Inferior parietal cortex (tissue), 1 donor: ENCODE data around the gene PCDHGC3.
A peak's percentile ranks its signal among the peaks of the same experiment; 100 is the strongest.

Experiments used
- DNase-seq: peaks from one replicate; pipeline ENCODE4 v3.0.0-alpha.2; 2016; ENCODE audit errors: extremely low spot score

PCDHGC3 gene

GRCh38 chr5:141485321-141486055 lies 9.7 kb downstream of the PCDHGC3 start:
- DNase-seq = no peak

- DNase-seq = no peak
Measured at GRCh38 chr5:141486091-141486490, 10.3 kb downstream of the PCDHGC3 start.

GRCh38 chr5:141487131-141487530 lies 11.4 kb downstream of the PCDHGC3 start:
- no peak for DNase-seq

GRCh38 chr5:141488591-141489561 lies 13.1 kb downstream of the PCDHGC3 start, which contains the start of gene PCDHGC5:
TSS of gene PCDHGC5 (plus strand) at chr5:141489081. CDS start at chr5:141489241, 160 bp downstream.
- DNase-seq = peak; percentile 65

- DNase-seq = no peak
Measured at GRCh38 chr5:141489841-141490240, 14.1 kb downstream of the PCDHGC3 start.

DNA sequence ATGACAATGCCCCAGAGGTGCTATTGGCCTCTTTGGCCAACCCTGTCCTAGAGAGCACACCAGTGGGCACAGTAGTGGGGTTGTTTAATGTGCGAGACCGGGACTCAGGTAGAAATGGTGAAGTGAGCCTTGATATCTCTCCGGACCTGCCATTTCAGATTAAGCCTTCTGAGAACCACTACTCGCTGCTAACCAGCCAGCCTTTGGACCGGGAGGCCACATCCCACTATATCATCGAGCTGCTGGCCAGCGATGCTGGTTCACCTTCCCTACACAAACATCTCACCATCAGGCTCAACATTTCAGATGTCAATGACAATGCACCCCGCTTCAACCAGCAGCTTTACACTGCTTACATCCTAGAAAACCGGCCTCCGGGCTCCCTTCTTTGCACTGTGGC lies 14.5 kb downstream of the PCDHGC3 start:
- DNase-seq = no peak

DNA sequence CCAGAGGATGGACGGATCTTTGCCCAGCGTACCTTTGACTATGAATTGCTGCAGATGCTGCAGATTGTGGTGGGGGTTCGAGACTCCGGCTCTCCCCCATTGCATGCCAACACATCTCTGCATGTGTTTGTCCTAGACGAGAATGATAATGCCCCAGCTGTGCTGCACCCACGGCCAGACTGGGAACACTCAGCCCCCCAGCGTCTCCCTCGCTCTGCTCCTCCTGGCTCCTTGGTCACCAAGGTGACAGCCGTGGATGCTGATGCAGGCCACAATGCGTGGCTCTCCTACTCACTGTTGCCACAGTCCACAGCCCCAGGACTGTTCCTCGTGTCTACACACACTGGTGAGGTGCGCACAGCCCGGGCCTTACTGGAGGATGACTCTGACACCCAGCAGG lies 15.0 kb downstream of the PCDHGC3 start:
- no peak for DNase-seq

DNA sequence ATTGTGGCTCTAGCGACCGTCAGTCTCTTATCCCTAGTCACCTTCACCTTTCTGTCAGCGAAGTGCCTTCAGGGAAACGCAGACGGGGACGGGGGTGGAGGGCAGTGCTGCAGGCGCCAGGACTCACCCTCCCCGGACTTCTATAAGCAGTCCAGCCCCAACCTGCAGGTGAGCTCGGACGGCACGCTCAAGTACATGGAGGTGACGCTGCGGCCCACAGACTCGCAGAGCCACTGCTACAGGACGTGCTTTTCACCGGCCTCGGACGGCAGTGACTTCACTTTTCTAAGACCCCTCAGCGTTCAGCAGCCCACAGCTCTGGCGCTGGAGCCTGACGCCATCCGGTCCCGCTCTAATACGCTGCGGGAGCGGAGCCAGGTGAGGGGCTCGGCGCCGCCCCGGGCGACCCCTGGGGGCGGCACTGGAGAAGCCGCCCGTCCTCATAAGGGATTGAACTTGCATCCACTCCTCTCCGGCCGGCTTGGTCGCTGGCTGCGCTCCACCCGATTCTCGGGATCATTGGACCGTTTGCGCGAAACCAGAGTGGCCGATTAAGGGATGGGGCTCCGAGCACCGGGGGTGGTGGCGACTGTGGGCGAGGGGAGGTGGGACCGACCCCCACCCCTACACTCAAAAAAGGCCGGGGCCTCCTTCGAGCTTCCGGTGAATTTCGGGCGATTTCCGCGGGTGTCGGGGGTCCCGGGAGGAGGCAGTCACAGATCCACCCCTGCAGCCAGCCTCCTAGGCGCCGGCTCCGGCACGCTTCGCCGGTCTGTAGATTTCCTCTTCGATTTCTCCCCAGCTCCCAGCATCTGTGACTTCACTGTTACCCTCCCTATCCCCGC lies 15.8 kb downstream of the PCDHGC3 start:
- DNase-seq = no peak

DNA sequence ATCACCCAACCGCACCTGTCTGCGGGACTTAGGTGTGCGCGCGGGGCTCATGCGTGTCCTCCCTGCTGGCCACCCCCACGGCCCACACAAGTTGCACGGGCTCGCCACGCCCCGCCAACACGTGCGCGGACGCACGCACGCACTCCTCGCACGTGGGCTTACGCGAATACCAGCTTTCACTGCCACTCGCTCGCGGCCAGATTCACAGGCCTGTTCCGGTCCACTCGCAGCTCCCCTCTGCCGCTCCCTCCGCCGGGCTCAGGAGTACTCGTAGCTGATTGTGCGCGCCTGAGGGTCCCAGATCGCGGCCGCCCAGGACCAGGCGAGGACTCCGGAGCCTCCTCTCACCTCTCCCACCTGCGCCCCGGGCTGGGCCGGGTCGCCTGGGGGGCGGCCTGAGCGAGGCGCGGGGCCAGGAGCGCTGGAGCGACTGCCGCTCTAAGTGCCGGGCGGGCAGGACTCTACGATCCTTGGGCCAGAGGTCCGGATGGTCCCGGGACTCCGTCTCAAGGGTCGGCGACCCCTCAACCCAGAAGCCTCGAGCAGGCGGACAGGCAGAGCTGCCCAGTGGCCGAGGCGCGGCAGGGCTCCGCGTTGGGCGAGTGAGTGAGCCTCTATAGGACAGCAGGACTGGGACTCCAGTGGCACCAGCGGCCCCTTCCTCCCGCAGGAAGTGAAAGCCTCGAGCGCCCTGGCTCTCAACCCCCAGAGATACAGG lies 16.6 kb downstream of the PCDHGC3 start:
- DNase-seq = no peak

- DNase-seq = no peak
Measured at GRCh38 chr5:141493500-141494422, 18.0 kb downstream of the PCDHGC3 start.

DNA sequence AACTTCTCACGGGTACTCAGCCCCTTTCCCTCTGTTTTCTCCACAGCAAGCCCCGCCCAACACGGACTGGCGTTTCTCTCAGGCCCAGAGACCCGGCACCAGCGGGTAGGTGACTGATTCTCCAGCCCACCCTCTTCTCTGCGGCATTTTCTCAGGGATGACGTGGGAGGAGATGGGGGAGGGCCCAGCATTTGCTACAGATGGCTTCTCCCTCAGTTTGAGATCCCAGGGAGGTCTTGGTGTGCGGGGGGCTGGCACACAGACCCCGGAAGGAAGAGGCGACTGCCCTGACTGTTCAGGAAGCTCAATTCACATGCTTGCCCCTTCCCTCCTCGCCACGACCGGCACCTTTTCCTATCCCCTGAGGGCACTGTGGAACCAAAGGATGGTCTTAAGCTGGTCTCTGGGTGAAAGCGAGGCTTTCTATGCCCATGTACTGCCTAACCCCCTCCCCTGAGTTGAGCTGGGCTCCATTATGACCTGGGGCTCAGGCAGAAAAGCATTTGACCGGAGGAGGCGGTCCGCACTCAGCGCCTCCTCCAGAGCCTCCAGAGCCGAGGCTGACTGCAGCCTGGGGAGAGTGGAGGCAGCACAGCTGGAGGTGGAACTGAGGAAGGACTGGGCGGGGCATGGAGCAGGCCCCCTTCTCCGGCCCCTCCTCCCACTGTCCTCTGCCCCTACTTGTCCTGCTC lies 19.1 kb downstream of the PCDHGC3 start:
- no peak for DNase-seq

- DNase-seq = no peak
Measured at GRCh38 chr5:141495453-141495811, 19.7 kb downstream of the PCDHGC3 start.

DNA sequence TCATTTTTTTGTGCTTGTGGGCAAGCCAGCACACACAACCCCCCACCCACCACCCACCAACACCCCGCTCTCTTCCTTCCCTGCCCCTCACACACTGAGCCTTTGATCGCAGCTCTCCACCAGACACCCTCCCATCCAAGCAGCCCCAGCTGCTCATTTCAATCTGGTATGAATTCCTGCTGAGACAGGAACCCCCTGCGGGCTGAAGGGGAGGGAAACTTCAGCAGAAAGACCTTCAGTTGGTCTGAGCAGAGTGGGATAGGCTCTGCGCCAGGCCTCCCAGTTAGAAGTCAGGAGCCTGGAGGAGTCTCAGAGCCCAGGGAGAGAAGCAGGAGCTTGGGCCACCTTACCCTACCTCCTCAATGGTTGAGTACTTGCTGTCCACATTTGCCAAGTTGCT lies 20.3 kb downstream of the PCDHGC3 start:
- no peak for DNase-seq

GRCh38 chr5:141501761-141502160 lies 26.0 kb downstream of the PCDHGC3 start:
- DNase-seq = no peak

GRCh38 chr5:141503681-141504080 lies 27.9 kb downstream of the PCDHGC3 start:
- no peak for DNase-seq

DNA sequence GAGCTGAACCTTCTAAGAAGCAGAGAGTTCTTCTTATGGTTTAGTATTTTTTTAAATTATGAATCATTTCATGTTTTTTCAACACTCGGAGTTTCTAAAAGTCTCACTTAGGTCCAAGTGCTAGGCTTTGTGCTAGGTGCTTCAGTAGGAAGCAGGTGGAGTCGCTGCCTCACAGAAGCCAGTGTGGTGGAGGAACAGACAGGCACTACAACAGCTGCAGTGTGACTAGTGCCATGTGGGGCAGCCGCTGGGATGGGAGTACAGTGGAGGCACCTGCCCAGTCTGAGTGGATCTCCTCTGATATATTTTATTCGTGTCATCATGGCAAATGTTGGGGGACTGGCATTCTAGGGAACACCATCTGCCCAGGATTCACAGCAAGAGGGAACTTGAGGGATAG lies 28.4 kb downstream of the PCDHGC3 start:
- no peak for DNase-seq

- DNase-seq = no peak
Measured at GRCh38 chr5:141506381-141507155, 30.8 kb downstream of the PCDHGC3 start.

DNA sequence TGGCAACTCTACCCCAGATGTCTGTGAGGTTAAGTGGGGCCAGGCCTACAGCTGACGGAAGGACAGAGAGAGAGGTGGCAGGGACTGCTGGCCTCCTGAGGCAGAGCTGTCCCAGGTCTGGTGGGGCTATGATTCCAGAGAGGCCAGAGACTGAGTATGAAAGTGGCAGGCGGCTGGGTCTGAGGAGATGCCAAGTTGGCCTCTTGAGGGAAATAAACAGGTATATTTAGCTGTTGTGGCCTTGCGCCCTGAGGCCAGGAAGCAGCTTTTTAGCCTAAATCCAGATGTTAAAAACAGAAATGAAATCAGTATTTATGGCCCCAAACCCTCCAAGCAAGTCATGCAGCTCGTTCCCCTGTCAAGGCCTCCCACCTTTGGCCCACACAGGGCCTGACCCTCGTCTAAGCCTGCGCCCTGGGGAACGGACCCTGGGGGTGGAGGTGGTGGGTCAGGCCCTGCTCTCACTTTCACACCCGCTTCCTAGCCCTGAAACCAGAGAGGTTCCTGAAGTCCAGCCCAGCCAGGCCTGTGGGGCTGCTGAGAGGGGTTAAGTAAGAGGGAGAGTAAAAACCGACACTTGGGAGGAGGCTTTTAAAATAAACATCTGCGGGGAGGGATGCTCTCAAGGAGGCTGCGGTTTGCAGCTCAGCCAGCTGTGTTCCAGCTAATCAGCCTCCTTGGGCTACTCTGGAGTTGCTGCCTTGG lies 31.8 kb downstream of the PCDHGC3 start:
- DNase-seq = no peak
